ENCODE data around the gene PKDCC.

GRCh38 chr2:42090216-42090615 lies 42.4 kb downstream of the PKDCC start:
- TF ChIP-seq CTCF (IDR thresholded peaks at IDR 0.05) (no peak), POLR2A (IDR thresholded peaks at IDR 0.05) (no peak), EP300 (IDR thresholded peaks at IDR 0.05) (no peak)

Data from tibial nerve (tissue), 4 donors.